AG20443 (cell line): ENCODE measurements around the gene NDUFA6.

Source experiments
- DNase-seq: peaks from one replicate; pipeline ENCODE4 v3.0.0; 2012; ENCODE audit warnings: low spot score, mixed read lengths

Gene NDUFA6

GRCh38 chr22:42070517-42071422, 19.8 kb downstream of the NDUFA6 start, which contains the start of gene NAGA:
TSS of gene NAGA (minus strand) at chr22:42070812. CDS start at chr22:42070297, 515 bp downstream.
- DNase-seq, result peak; percentile 96

- DNase-seq, result no peak
Observed at GRCh38 chr22:42069801-42070516, 20.6 kb downstream of the NDUFA6 start.

- no peak for DNase-seq
Observed at GRCh38 chr22:42068291-42068690, 22.3 kb downstream of the NDUFA6 start.

- no peak for DNase-seq
Observed at GRCh38 chr22:42067671-42068251, 22.8 kb downstream of the NDUFA6 start.

- peak; percentile 1 for DNase-seq
Observed at GRCh38 chr22:42066937-42067336, 23.6 kb downstream of the NDUFA6 start.

- DNase-seq, result no peak
Observed at GRCh38 chr22:42066126-42066761, 24.3 kb downstream of the NDUFA6 start.

- peak; percentile 3 for DNase-seq
Observed at GRCh38 chr22:42065438-42066125, 25.0 kb downstream of the NDUFA6 start.

- DNase-seq, result peak; percentile 2
Observed at GRCh38 chr22:42064629-42065028, 25.9 kb downstream of the NDUFA6 start.

- DNase-seq, result peak; percentile 3
Observed at GRCh38 chr22:42062506-42063170, 27.9 kb downstream of the NDUFA6 start.

- DNase-seq, result no peak
Observed at GRCh38 chr22:42061041-42061440, 29.5 kb downstream of the NDUFA6 start.

GRCh38 chr22:42060489-42060888, 30.1 kb downstream of the NDUFA6 start:
- DNase-seq, result no peak

- peak; percentile 4 for DNase-seq
Observed at GRCh38 chr22:42056757-42057511, 33.6 kb downstream of the NDUFA6 start.

GRCh38 chr22:42052765-42053164, 37.8 kb downstream of the NDUFA6 start:
- no peak for DNase-seq

- DNase-seq, result no peak
Observed at GRCh38 chr22:42050641-42051180, 39.9 kb downstream of the NDUFA6 start.

- no peak for DNase-seq
Observed at GRCh38 chr22:42041784-42042183, 48.8 kb downstream of the NDUFA6 start.

- DNase-seq, result peak; percentile 34
Observed at GRCh38 chr22:42039271-42039670, 51.3 kb downstream of the NDUFA6 start.
